ENCODE results near the gene ELK4. TPM values are rescaled to one million over a fixed set of nuclear protein-coding genes. Genes with fewer than 3 reads are reported as not detected.
"Not testable (repeated sequence)": the region's sequence is repeated elsewhere in the genome, so short reads cannot be mapped to it uniquely, and the experiment has no call there.

The ELK4 gene
- total and polyA plus RNA-seq, 2 experiments from 2014 or later: 5.1 to 19.7 TPM

DNA sequence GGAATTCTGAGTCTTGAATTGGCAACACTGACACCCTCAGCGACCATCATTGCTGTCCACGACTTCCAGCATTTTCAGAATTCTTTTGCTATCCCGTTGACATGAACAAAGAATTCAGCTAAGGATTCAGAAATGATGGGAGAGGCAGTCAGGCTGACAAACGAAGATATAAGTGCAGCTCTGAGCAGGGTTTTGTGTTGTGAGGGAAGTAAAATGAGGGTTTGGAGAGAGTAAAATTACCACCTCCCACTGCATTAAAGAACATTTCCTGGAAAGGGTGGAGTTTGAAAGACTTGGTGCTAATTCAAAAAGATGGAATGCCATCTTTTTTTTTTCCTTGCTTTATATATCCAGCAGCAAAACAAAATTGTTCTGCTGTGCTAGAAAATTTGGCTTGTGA lies 4.9 kb upstream of the ELK4 start:
- no peak overlapping the region for H3K4me2 ChIP-seq
- no peak for ATAC-seq
- H3K27me3 ChIP-seq (ENCODE audit: insufficient read depth): no peaks in the 10 kb centered on the region
- H3K9me2 ChIP-seq (ENCODE audit: insufficient read depth): no peaks in the 10 kb centered on the region
- H2AFZ ChIP-seq: no peak overlapping the region
- H3K4me3 Mint-ChIP-seq: no peak overlapping the region
- H3K4me1 ChIP-seq (ENCODE audit: insufficient read depth): no peaks in the 10 kb centered on the region
- no peak overlapping the region for H3K27ac ChIP-seq (ENCODE audit: low read depth)
- no peaks in the 10 kb centered on the region for H3K36me3 ChIP-seq (ENCODE audit: insufficient read depth)
- H3K27me3 Mint-ChIP-seq (ENCODE audit: insufficient read depth, low read depth, poor library complexity): peaks cover 2% of the 10 kb centered on the region
- H3K79me2 ChIP-seq (replicated peaks; ENCODE audit: insufficient read depth): no peaks in the 10 kb centered on the region
- H3K9me3 Mint-ChIP-seq: no peaks in the 10 kb centered on the region
- no peaks in the 10 kb centered on the region for H3K4me1 Mint-ChIP-seq
- no peaks in the 10 kb centered on the region for H4K20me1 ChIP-seq (replicated peaks; ENCODE audit: insufficient read depth)
- H3K36me3 Mint-ChIP-seq (ENCODE audit: low read depth): no peaks in the 10 kb centered on the region
- no peak overlapping the region for H3K27ac Mint-ChIP-seq
- no peak for TF ChIP-seq JUNB (IDR thresholded peaks at IDR 0.05; ENCODE audit: unreplicated experiment)
- TF ChIP-seq, protein P1, sequence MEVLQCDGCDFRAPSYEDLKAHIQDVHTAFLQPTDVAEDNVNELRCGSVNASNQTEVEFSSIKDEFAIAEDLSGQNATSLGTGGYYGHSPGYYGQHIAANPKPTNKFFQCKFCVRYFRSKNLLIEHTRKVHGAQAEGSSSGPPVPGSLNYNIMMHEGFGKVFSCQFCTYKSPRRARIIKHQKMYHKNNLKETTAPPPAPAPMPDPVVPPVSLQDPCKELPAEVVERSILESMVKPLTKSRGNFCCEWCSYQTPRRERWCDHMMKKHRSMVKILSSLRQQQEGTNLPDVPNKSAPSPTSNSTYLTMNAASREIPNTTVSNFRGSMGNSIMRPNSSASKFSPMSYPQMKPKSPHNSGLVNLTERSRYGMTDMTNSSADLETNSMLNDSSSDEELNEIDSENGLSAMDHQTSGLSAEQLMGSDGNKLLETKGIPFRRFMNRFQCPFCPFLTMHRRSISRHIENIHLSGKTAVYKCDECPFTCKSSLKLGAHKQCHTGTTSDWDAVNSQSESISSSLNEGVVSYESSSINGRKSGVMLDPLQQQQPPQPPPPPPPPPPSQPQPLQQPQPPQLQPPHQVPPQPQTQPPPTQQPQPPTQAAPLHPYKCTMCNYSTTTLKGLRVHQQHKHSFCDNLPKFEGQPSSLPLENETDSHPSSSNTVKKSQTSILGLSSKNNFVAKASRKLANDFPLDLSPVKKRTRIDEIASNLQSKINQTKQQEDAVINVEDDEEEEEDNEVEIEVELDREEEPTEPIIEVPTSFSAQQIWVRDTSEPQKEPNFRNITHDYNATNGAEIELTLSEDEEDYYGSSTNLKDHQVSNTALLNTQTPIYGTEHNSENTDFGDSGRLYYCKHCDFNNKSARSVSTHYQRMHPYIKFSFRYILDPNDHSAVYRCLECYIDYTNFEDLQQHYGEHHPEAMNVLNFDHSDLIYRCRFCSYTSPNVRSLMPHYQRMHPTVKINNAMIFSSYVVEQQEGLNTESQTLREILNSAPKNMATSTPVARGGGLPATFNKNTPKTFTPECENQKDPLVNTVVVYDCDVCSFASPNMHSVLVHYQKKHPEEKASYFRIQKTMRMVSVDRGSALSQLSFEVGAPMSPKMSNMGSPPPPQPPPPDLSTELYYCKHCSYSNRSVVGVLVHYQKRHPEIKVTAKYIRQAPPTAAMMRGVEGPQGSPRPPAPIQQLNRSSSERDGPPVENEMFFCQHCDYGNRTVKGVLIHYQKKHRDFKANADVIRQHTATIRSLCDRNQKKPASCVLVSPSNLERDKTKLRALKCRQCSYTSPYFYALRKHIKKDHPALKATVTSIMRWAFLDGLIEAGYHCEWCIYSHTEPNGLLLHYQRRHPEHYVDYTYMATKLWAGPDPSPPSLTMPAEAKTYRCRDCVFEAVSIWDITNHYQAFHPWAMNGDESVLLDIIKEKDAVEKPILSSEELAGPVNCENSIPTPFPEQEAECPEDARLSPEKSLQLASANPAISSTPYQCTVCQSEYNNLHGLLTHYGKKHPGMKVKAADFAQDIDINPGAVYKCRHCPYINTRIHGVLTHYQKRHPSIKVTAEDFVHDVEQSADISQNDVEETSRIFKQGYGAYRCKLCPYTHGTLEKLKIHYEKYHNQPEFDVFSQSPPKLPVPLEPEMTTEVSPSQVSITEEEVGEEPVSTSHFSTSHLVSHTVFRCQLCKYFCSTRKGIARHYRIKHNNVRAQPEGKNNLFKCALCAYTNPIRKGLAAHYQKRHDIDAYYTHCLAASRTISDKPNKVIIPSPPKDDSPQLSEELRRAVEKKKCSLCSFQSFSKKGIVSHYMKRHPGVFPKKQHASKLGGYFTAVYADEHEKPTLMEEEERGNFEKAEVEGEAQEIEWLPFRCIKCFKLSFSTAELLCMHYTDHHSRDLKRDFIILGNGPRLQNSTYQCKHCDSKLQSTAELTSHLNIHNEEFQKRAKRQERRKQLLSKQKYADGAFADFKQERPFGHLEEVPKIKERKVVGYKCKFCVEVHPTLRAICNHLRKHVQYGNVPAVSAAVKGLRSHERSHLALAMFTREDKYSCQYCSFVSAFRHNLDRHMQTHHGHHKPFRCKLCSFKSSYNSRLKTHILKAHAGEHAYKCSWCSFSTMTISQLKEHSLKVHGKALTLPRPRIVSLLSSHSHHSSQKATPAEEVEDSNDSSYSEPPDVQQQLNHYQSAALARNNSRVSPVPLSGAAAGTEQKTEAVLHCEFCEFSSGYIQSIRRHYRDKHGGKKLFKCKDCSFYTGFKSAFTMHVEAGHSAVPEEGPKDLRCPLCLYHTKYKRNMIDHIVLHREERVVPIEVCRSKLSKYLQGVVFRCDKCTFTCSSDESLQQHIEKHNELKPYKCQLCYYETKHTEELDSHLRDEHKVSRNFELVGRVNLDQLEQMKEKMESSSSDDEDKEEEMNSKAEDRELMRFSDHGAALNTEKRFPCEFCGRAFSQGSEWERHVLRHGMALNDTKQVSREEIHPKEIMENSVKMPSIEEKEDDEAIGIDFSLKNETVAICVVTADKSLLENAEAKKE (CRISPR knock-in tag; IDR thresholded peaks at IDR 0.05): no peak
- TF ChIP-seq, protein P2, sequence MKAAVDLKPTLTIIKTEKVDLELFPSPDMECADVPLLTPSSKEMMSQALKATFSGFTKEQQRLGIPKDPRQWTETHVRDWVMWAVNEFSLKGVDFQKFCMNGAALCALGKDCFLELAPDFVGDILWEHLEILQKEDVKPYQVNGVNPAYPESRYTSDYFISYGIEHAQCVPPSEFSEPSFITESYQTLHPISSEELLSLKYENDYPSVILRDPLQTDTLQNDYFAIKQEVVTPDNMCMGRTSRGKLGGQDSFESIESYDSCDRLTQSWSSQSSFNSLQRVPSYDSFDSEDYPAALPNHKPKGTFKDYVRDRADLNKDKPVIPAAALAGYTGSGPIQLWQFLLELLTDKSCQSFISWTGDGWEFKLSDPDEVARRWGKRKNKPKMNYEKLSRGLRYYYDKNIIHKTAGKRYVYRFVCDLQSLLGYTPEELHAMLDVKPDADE (IDR thresholded peaks at IDR 0.05): no peak
- TF ChIP-seq CREB1 (CRISPR knock-in tag; IDR thresholded peaks at IDR 0.05; ENCODE audit: low read depth): no peak
- no peak for TF ChIP-seq STAT1 (IDR thresholded peaks at IDR 0.05; ENCODE audit: unreplicated experiment)
- no peak for TF ChIP-seq ZNF331 (CRISPR knock-in tag; IDR thresholded peaks at IDR 0.05; ENCODE audit: low read depth)
- no peak for TF ChIP-seq ZNF114 (CRISPR knock-in tag; IDR thresholded peaks at IDR 0.05)
- TF ChIP-seq, protein P3, sequence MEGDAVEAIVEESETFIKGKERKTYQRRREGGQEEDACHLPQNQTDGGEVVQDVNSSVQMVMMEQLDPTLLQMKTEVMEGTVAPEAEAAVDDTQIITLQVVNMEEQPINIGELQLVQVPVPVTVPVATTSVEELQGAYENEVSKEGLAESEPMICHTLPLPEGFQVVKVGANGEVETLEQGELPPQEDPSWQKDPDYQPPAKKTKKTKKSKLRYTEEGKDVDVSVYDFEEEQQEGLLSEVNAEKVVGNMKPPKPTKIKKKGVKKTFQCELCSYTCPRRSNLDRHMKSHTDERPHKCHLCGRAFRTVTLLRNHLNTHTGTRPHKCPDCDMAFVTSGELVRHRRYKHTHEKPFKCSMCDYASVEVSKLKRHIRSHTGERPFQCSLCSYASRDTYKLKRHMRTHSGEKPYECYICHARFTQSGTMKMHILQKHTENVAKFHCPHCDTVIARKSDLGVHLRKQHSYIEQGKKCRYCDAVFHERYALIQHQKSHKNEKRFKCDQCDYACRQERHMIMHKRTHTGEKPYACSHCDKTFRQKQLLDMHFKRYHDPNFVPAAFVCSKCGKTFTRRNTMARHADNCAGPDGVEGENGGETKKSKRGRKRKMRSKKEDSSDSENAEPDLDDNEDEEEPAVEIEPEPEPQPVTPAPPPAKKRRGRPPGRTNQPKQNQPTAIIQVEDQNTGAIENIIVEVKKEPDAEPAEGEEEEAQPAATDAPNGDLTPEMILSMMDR (conservative IDR thresholded peaks at IDR 0.05; ENCODE audit: low read depth in 2 of 2): no peak
- peaks cover 5% of the 10 kb centered on the region; the same call in 1 of the 2 replicates for H3F3A ChIP-seq (replicated peaks; ENCODE audit: low read depth)
- no peak overlapping the region for H3K4me3 ChIP-seq
- no peak for DNase-seq (ENCODE audit: low spot score)

DNA sequence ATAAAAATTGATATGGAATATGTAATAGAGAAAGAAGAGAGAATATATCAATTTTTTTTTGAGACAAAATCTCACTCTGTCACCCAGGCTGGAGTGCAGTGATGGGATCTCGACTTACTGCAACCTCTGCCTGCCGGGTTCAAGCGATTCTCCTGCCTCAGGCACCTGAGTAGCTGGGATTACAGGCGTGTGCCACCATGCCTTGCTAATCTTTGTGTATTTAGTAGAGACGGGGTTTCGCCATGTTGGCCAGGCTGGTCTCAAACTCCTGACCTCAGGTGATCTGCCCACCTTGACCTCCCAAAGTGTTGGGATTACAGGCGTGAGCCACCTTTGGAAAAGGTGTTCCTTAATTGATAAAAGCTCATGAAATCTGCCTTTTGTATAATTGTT lies 4.3 kb upstream of the ELK4 start:
- not testable (repeated sequence) for DNase-seq (ENCODE audit: low spot score); H3K36me3 Mint-ChIP-seq (ENCODE audit: low read depth); H3K4me1 Mint-ChIP-seq; H3K79me2 ChIP-seq (replicated peaks; ENCODE audit: insufficient read depth); H3K27me3 ChIP-seq (ENCODE audit: insufficient read depth); H2AFZ ChIP-seq; H3K36me3 ChIP-seq (ENCODE audit: insufficient read depth); H3K4me3 Mint-ChIP-seq; ATAC-seq; H3K4me3 ChIP-seq; H3K27ac ChIP-seq (ENCODE audit: low read depth); H3K4me1 ChIP-seq (ENCODE audit: insufficient read depth); H3K9me3 Mint-ChIP-seq; H3K27ac Mint-ChIP-seq; H3K27me3 Mint-ChIP-seq (ENCODE audit: insufficient read depth, low read depth, poor library complexity); H3K4me2 ChIP-seq; H4K20me1 ChIP-seq (replicated peaks; ENCODE audit: insufficient read depth); H3K9me2 ChIP-seq (ENCODE audit: insufficient read depth); H3F3A ChIP-seq (replicated peaks; ENCODE audit: low read depth)

All from GM23338 (cell line).